ENCODE results near the gene RASGEF1C. TPM values are rescaled to one million over a fixed set of nuclear protein-coding genes. Genes with fewer than 3 reads are reported as not detected.

The RASGEF1C gene
- total RNA-seq, 6 experiments from 2014 or later, result not detected

DNA sequence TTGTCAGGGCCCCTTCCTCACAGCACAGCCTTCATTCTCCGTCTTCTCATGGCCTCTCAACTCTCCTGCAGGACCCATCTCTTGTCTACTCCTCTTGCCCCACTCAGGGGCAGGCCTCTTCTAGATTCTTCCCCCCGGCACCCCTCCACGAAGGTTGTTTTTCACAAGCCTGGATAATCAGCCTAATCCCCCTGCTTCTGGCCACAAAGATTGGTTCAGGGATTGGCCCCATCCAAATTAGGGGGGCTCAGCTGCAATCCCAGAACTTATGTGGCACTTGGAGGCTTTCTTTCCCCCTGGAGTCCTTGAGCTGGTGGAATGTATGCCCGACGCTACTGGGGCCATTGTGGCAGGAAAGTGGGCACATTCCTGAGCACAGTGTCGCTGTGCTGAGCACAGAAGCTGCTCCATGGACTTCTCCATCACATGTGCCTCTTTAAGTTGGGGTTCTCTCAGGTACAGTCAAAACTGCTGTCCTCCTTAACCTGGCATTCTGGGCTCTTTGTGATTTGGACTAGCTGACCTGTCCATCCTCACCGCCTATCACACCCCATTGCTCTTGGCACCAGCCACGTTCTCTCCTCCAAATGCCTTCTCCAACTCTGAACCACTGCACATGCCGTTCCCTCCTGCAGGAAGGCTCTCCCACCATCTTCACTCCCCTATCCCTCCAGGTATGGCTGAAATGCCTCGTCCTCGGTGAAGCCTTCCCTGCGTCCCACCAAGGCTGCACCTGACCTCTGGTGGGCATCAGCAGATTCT lies 70.6 kb downstream of the RASGEF1C start:
- Mint-ChIP-seq H3K9me3 (peaks cover 45% of the 10 kb centered on the region), H3K27ac (no peak overlapping the region), H3K4me1 (ENCODE audit: low read depth) (no peaks in the 10 kb centered on the region), H3K4me3 (no peak overlapping the region), H3K27me3 (ENCODE audit: insufficient read depth) (peaks cover 15% of the 10 kb centered on the region), H3K36me3 (ENCODE audit: low read depth) (no peaks in the 10 kb centered on the region)
- no peak for DNase-seq
- TF ChIP-seq, protein P1, sequence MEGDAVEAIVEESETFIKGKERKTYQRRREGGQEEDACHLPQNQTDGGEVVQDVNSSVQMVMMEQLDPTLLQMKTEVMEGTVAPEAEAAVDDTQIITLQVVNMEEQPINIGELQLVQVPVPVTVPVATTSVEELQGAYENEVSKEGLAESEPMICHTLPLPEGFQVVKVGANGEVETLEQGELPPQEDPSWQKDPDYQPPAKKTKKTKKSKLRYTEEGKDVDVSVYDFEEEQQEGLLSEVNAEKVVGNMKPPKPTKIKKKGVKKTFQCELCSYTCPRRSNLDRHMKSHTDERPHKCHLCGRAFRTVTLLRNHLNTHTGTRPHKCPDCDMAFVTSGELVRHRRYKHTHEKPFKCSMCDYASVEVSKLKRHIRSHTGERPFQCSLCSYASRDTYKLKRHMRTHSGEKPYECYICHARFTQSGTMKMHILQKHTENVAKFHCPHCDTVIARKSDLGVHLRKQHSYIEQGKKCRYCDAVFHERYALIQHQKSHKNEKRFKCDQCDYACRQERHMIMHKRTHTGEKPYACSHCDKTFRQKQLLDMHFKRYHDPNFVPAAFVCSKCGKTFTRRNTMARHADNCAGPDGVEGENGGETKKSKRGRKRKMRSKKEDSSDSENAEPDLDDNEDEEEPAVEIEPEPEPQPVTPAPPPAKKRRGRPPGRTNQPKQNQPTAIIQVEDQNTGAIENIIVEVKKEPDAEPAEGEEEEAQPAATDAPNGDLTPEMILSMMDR (IDR thresholded peaks at IDR 0.05), result no peak

DNA sequence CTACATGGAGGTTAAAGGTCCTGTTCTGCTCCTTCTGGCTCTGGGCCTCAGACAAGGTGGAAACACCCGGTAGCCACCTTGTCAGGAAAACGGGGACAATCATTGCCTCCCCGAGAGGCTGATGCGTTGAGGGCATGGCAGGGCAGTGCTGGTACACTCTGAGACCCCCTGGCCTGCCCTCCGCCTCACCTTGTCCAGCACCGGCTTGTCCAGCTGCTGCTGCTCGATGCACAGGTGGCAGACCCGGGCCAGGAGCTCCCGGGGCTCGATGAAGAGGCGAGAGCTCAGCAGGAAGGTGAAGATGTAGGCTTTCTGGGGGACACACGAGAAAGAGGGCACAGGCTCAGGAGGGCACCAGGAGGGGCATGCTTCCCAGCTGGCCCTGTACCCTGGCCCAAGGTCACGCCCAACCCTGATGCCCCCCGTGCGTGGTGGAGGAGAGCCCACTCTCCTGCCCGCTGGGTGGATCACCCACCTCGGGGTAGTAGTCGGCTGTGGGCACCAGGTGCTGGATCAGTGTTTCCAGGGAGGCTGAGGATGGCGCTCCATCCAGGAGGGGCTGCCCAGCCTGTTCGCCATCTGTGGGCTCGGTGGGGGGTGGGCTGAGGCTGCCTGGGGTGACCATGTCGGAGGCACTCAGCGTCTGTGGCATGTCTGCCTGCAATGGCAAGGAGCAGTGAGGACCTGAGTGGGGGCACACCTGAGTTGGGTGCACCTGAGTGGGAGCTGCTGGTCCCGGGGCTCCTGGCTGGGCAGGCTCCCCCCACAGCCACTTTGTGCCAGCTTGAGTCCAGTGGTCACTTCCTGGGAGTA lies 71.4 kb downstream of the RASGEF1C start:
- H3K4me1 Mint-ChIP-seq (ENCODE audit: low read depth), result no peaks in the 10 kb centered on the region
- H3K27ac Mint-ChIP-seq, result no peak overlapping the region
- no peak overlapping the region for H3K4me3 Mint-ChIP-seq
- DNase-seq, result no peak
- H3K36me3 Mint-ChIP-seq (ENCODE audit: low read depth), result no peaks in the 10 kb centered on the region
- peaks cover 44% of the 10 kb centered on the region for H3K9me3 Mint-ChIP-seq
- TF ChIP-seq, protein P1 (IDR thresholded peaks at IDR 0.05), result no peak
- H3K27me3 Mint-ChIP-seq (ENCODE audit: insufficient read depth), result peaks cover 17% of the 10 kb centered on the region

DNA sequence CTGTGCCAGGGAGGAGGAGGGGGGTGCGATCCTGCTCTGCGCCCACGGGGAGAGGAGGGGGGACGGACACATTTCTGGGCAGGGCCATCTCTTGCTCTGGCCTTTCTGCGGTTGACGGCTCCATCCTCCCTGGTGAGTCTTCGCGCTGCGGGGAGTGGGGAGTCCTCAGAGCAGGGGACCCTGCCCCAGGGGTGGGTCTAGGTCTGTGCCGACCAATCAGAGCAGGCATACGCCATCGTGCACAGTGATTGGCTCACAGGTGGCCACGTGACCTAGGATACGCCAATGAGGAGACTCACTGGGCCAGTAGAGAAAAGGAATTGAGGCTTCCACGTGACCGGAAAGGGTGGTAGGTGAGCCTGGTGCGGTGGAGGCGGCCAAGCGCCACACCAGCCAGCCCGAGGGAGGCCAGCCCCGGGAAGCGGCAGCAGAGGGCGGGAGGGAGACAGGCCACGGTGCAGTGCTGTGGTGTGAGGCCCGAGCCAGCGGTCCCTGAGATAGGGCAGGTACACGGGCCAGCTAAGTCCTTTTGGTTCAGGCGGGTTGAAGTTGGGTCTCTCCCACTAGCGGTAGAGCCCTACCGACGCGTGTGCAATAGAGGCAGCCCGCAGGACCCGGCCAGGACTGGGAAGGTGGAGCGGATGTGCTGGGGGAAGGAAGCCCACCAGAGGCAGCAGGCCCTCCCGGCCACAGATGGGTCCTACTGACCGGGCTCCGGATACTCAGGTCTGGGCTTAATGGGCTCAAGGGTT lies 72.2 kb downstream of the RASGEF1C start:
- H3K4me3 Mint-ChIP-seq, result no peak overlapping the region
- peaks cover 36% of the 10 kb centered on the region for H3K9me3 Mint-ChIP-seq
- peaks cover 18% of the 10 kb centered on the region for H3K27me3 Mint-ChIP-seq (ENCODE audit: insufficient read depth)
- H3K27ac Mint-ChIP-seq, result no peak overlapping the region
- TF ChIP-seq, protein P1 (IDR thresholded peaks at IDR 0.05), result no peak
- H3K36me3 Mint-ChIP-seq (ENCODE audit: low read depth), result no peaks in the 10 kb centered on the region
- no peak for DNase-seq
- H3K4me1 Mint-ChIP-seq (ENCODE audit: low read depth), result no peaks in the 10 kb centered on the region

DNA sequence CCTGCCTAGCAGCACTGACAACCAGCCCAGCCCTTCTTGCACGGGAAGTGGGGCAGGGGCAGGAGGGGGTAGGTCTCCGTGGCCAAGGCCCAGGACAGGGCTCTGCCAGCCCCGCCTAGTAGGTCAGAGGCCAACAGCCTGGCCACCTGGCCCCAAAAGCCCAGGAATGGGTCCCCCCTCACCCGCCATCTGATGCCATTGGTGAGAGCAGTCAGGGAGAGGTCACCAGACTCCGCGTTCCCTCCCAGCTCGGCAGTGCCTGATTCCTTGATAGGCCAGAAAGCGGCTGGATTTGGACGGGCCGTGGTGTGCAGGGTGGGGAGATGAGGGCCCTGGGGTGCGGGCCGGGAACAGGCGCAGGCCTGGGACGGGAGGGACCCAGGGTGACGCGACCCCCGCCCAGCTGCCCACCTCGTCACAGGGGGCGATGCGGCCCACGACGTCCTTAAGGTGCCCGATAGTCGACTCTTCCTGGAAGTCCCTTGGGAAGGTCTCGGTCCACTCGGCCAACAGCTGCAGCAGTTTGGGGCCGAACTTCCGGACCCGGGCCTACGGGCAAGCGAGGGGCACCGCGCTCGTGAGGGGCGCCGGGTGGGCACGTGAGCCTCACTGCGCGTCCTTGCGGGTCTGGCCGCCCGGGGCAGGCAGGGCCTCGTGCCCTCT lies 72.9 kb downstream of the RASGEF1C start:
- no peak for DNase-seq
- TF ChIP-seq, protein P1 (IDR thresholded peaks at IDR 0.05), result no peak
- Mint-ChIP-seq H3K27ac (no peak overlapping the region), H3K27me3 (ENCODE audit: insufficient read depth) (peaks cover 18% of the 10 kb centered on the region), H3K36me3 (ENCODE audit: low read depth) (no peaks in the 10 kb centered on the region), H3K4me1 (ENCODE audit: low read depth) (no peaks in the 10 kb centered on the region), H3K9me3 (peaks cover 30% of the 10 kb centered on the region), H3K4me3 (no peak overlapping the region)
